Astrocyte (in vitro differentiated cells and primary cell): ENCODE results near the gene TRIP10. TPM values are rescaled to one million over a fixed set of nuclear protein-coding genes. Genes with fewer than 3 reads are reported as not detected.

ENCODE experiments used
- DNase-seq: peaks from one replicate; pipeline ENCODE4 v3.0.0-alpha.2; 2010; ENCODE audit warnings: low read depth
- FAIRE-seq: peaks from 2 replicates; lab custom pipeline; 2011; peaks lifted over from hg19 to GRCh38; lab: Jason Lieb, UNC
- H2AFZ ChIP-seq: 2 replicates; pipeline ENCODE4 v1.6.0; 2012; ENCODE audit warnings: low read depth, low read length, inconsistent platforms
- H3K27ac ChIP-seq: 2 replicates; pipeline ENCODE4 v1.5.1; 2011; ENCODE audit warnings: low read depth, low read length, inconsistent platforms
- H3K27me3 ChIP-seq: 2 replicates; pipeline ENCODE4 v1.6.0; 2011; ENCODE audit warnings: low read length, inconsistent platforms; ENCODE audit not compliant: insufficient read depth
- H3K36me3 ChIP-seq: 2 replicates; pipeline ENCODE4 v1.5.1; 2011; ENCODE audit warnings: low read length, inconsistent platforms; ENCODE audit not compliant: insufficient read depth
- H3K4me1 ChIP-seq: 2 replicates; pipeline ENCODE4 v1.5.1; 2011; ENCODE audit warnings: low read length, inconsistent platforms; ENCODE audit not compliant: insufficient read depth
- H3K4me2 ChIP-seq: 2 replicates; pipeline ENCODE4 v1.6.0; 2012; ENCODE audit warnings: low read length, inconsistent platforms
- H3K4me3 ChIP-seq: 2 replicates; pipeline ENCODE4 v1.5.1; 2011; ENCODE audit warnings: low read depth, mild to moderate bottlenecking, low read length, inconsistent platforms; ENCODE audit not compliant: insufficient read depth
- H3K79me2 ChIP-seq: 2 replicates; pipeline ENCODE4 v1.6.0; 2012; ENCODE audit warnings: mild to moderate bottlenecking, low read length, inconsistent platforms; ENCODE audit not compliant: insufficient read depth
- H3K9ac ChIP-seq: 2 replicates; pipeline ENCODE4 v1.6.0; 2012; ENCODE audit warnings: mild to moderate bottlenecking, low read length, inconsistent platforms
- H3K9me3 ChIP-seq: 2 replicates; pipeline ENCODE4 v1.5.1; 2012; ENCODE audit warnings: low read depth, mild to moderate bottlenecking, low read length, inconsistent platforms; ENCODE audit not compliant: insufficient read depth
- H4K20me1 ChIP-seq: 2 replicates; pipeline ENCODE4 v1.6.0; 2012; ENCODE audit warnings: low read length, inconsistent platforms; ENCODE audit not compliant: insufficient read depth
- H3K27ac Mint-ChIP-seq: one replicate; pipeline ENCODE4 v1.8.0; 2021; ENCODE audit warnings: mild to moderate bottlenecking, mixed read lengths; ENCODE audit not compliant: unreplicated experiment
- H3K27me3 Mint-ChIP-seq: one replicate; pipeline ENCODE4 v1.8.0; 2021; ENCODE audit warnings: low read depth, mixed read lengths; ENCODE audit not compliant: unreplicated experiment
- H3K36me3 Mint-ChIP-seq: one replicate; pipeline ENCODE4 v1.8.0; 2021; ENCODE audit warnings: low read depth, mixed read lengths; ENCODE audit not compliant: unreplicated experiment
- H3K4me1 Mint-ChIP-seq: one replicate; pipeline ENCODE4 v1.8.0; 2021; ENCODE audit warnings: low read depth, mixed read lengths; ENCODE audit not compliant: unreplicated experiment
- H3K4me3 Mint-ChIP-seq: one replicate; pipeline ENCODE4 v1.8.0; 2021; ENCODE audit warnings: mild to moderate bottlenecking, moderate library complexity, mixed read lengths; ENCODE audit not compliant: unreplicated experiment
- H3K9me3 Mint-ChIP-seq: one replicate; pipeline ENCODE4 v1.8.0; 2021; ENCODE audit warnings: mild to moderate bottlenecking, mixed read lengths; ENCODE audit not compliant: unreplicated experiment
- EZH2 ChIP-seq: IDR thresholded peaks from 2 replicates; pipeline ENCODE4 v1.6.1; 2012; ENCODE audit warnings: mild to moderate bottlenecking, low read length, inconsistent platforms; ENCODE audit not compliant: insufficient read depth
- total RNA-seq: library from RNA; stranded (reverse); gene quantifications from 2 replicates; pipeline ENCODE4 v1.2.1, GENCODE V29; 2021
- TF ChIP-seq, protein P1 (sequence below): IDR thresholded peaks from 2 replicates; pipeline ENCODE4 v1.5.1; 2011; ENCODE audit warnings: low read depth, mild to moderate bottlenecking, inconsistent platforms, low read length, moderate library complexity; ENCODE audit not compliant: insufficient read depth

TRIP10 gene
- total RNA-seq, 1 donor from 2014 or later: 41.4 TPM

DNA sequence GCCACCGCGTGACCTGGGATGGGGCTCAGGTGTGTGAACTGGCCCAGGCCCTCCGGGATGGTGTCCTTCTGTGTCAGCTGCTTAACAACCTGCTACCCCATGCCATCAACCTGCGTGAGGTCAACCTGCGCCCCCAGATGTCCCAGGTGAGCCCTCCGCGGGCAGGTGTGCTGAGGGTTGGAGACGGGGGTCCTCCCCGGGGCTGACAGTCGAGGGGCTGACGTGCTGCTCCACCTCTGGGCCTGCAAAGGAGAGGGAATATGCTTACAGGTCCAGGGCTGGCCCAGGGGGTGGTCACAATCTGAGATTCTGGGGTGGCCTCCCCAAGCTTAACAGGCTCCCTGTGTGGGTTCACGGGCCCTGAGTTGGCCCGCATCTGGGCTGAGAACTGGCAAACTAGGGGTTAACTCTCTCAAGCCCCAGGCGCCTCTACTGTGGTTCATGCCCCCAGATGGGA is 33.4 kb downstream of the TRIP10 start:
- H3K4me3 ChIP-seq: no peak overlapping the region
- DNase-seq: no peak
- no peaks in the 10 kb centered on the region for H3K9me3 ChIP-seq
- Mint-ChIP-seq H3K27ac (no peak overlapping the region), H3K36me3 (no peaks in the 10 kb centered on the region), H3K27me3 (peaks cover 14% of the 10 kb centered on the region), H3K9me3 (peaks cover 6% of the 10 kb centered on the region), H3K4me1 (no peaks in the 10 kb centered on the region), H3K4me3 (no peak overlapping the region)
- no peak overlapping the region for H2AFZ ChIP-seq
- no peak overlapping the region for H3K27ac ChIP-seq
- H3K36me3 ChIP-seq: no peaks in the 10 kb centered on the region
- H3K79me2 ChIP-seq: no peaks in the 10 kb centered on the region
- no peak overlapping the region for H3K9ac ChIP-seq
- H4K20me1 ChIP-seq: no peaks in the 10 kb centered on the region
- no peak for TF ChIP-seq EZH2
- TF ChIP-seq, protein P1, sequence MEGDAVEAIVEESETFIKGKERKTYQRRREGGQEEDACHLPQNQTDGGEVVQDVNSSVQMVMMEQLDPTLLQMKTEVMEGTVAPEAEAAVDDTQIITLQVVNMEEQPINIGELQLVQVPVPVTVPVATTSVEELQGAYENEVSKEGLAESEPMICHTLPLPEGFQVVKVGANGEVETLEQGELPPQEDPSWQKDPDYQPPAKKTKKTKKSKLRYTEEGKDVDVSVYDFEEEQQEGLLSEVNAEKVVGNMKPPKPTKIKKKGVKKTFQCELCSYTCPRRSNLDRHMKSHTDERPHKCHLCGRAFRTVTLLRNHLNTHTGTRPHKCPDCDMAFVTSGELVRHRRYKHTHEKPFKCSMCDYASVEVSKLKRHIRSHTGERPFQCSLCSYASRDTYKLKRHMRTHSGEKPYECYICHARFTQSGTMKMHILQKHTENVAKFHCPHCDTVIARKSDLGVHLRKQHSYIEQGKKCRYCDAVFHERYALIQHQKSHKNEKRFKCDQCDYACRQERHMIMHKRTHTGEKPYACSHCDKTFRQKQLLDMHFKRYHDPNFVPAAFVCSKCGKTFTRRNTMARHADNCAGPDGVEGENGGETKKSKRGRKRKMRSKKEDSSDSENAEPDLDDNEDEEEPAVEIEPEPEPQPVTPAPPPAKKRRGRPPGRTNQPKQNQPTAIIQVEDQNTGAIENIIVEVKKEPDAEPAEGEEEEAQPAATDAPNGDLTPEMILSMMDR: no peak
- no peaks in the 10 kb centered on the region for H3K4me1 ChIP-seq
- no peaks in the 10 kb centered on the region for H3K27me3 ChIP-seq
- no peak for FAIRE-seq
- H3K4me2 ChIP-seq: no peak overlapping the region

DNA sequence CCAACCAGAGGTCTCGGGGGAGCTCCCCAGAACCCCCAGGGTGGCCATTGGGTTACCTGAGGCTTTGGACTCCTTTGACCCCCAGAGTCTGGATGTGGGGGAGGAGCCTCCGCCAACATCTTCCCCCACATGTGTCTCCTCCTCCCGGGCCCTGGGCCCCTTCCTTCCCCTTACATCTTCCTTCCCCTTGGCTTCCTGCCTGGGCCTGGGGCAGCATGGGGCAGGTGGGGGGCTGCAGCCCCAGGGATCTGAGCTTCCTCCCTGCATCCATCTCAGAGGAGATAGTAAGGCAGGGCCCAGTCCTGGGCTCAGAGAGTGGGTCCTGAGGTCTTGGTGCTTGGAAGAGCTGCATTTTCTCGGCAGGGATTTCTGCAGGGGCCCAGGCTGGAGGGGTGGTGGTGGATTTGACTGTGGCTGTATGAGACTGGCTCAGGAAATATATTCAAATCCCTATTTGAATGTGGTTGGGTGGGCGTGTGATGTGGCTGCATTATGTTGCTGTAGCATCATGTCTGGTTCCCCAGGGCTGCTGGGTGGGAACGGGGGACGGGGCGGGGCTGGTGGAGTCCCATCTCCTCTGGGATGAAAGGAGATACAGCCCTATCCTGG is 33.9 kb downstream of the TRIP10 start:
- DNase-seq: no peak
- Histone ChIP-seq H3K9ac (no peak overlapping the region), H3K4me2 (no peak overlapping the region), H4K20me1 (no peaks in the 10 kb centered on the region), H3K4me1 (no peaks in the 10 kb centered on the region), H3K27ac (no peak overlapping the region), H3K9me3 (no peaks in the 10 kb centered on the region), H2AFZ (no peak overlapping the region), H3K79me2 (no peaks in the 10 kb centered on the region), H3K4me3 (no peak overlapping the region), H3K27me3 (no peaks in the 10 kb centered on the region), H3K36me3 (no peaks in the 10 kb centered on the region)
- Mint-ChIP-seq H3K4me1 (no peaks in the 10 kb centered on the region), H3K27ac (no peak overlapping the region), H3K36me3 (no peaks in the 10 kb centered on the region), H3K27me3 (peaks cover 9% of the 10 kb centered on the region), H3K4me3 (no peak overlapping the region), H3K9me3 (peaks cover 6% of the 10 kb centered on the region)
- no peak for TF ChIP-seq EZH2
- TF ChIP-seq, protein P1: no peak
- FAIRE-seq: no peak
